ENCODE results near the gene RASAL2. TPM values are rescaled to one million over a fixed set of nuclear protein-coding genes. Genes with fewer than 3 reads are reported as not detected.
"Not testable (repeated sequence)": the region's sequence is repeated elsewhere in the genome, so short reads cannot be mapped to it uniquely, and the experiment has no call there.

The RASAL2 gene
- total RNA-seq, 4 donors from 2014 or later: 17.0 to 27.4 (median 20.2) TPM

- H3K9me3 ChIP-seq: no peaks in the 10 kb centered on the region
- H3K4me3 ChIP-seq: no peak overlapping the region
- H3K27ac ChIP-seq: no peak overlapping the region
- no peaks in the 10 kb centered on the region for H3K27me3 ChIP-seq
- no peaks in the 10 kb centered on the region for H3K36me3 ChIP-seq
- no peaks in the 10 kb centered on the region for H3K4me1 ChIP-seq
- TF ChIP-seq POLR2AphosphoS5 (IDR thresholded peaks at IDR 0.05): no peak
- no peak for TF ChIP-seq POLR2A (IDR thresholded peaks at IDR 0.05)
- no peak for TF ChIP-seq EP300 (IDR thresholded peaks at IDR 0.05)
- TF ChIP-seq, protein P1, sequence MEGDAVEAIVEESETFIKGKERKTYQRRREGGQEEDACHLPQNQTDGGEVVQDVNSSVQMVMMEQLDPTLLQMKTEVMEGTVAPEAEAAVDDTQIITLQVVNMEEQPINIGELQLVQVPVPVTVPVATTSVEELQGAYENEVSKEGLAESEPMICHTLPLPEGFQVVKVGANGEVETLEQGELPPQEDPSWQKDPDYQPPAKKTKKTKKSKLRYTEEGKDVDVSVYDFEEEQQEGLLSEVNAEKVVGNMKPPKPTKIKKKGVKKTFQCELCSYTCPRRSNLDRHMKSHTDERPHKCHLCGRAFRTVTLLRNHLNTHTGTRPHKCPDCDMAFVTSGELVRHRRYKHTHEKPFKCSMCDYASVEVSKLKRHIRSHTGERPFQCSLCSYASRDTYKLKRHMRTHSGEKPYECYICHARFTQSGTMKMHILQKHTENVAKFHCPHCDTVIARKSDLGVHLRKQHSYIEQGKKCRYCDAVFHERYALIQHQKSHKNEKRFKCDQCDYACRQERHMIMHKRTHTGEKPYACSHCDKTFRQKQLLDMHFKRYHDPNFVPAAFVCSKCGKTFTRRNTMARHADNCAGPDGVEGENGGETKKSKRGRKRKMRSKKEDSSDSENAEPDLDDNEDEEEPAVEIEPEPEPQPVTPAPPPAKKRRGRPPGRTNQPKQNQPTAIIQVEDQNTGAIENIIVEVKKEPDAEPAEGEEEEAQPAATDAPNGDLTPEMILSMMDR (IDR thresholded peaks at IDR 0.05): no peak
- no peak for ATAC-seq
Measured at GRCh38 chr1:178115260-178115659, 21.4 kb downstream of the RASAL2 start.

GRCh38 chr1:178118524-178118923 lies 24.6 kb downstream of the RASAL2 start:
- TF ChIP-seq POLR2A (IDR thresholded peaks at IDR 0.05) (no peak), EP300 (IDR thresholded peaks at IDR 0.05) (no peak), POLR2AphosphoS5 (IDR thresholded peaks at IDR 0.05) (no peak)
- TF ChIP-seq, protein P1 (IDR thresholded peaks at IDR 0.05): no peak
- H3K27me3 ChIP-seq: no peaks in the 10 kb centered on the region
- no peak overlapping the region for H3K27ac ChIP-seq
- no peaks in the 10 kb centered on the region for H3K4me1 ChIP-seq
- H3K36me3 ChIP-seq: no peaks in the 10 kb centered on the region
- no peak for ATAC-seq
- 90 to 100% methylated on average over 3 of the region's 4 CpGs for WGBS, 2 donors (ENCODE audit: low coverage in 1 of 2)
- no peaks in the 10 kb centered on the region for H3K9me3 ChIP-seq
- H3K4me3 ChIP-seq: no peak overlapping the region

DNA sequence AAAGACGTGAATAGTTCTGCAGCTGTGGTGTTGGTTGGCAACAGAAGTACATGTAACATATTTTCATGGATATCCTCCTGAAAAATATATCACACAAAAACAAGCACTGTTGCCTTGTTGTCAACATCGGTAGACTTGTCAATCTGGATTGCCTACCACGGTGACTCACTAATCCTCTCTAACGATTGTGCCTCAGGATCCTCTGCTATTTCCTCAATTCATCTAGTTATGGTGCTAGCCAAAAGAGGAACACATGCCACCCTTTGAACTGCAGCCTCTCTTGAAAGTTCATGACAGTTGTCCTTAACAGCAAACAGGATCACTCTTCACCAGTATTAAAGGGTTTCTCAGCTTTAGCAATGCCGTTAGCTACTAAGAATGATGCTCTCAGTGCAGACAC lies 25.7 kb downstream of the RASAL2 start:
- no peaks in the 10 kb centered on the region for H3K36me3 ChIP-seq
- H3K27ac ChIP-seq: no peak overlapping the region
- H3K9me3 ChIP-seq: no peaks in the 10 kb centered on the region
- TF ChIP-seq, protein P1 (IDR thresholded peaks at IDR 0.05): no peak
- TF ChIP-seq POLR2AphosphoS5 (IDR thresholded peaks at IDR 0.05) (no peak), EP300 (IDR thresholded peaks at IDR 0.05) (no peak), POLR2A (IDR thresholded peaks at IDR 0.05) (no peak)
- no peak for ATAC-seq
- 84 to 87% methylated on average over 5 of the region's 5 CpGs for WGBS, 2 donors (ENCODE audit: low coverage in 1 of 2)
- H3K27me3 ChIP-seq: no peaks in the 10 kb centered on the region
- H3K4me3 ChIP-seq: no peak overlapping the region
- H3K4me1 ChIP-seq: no peaks in the 10 kb centered on the region

DNA sequence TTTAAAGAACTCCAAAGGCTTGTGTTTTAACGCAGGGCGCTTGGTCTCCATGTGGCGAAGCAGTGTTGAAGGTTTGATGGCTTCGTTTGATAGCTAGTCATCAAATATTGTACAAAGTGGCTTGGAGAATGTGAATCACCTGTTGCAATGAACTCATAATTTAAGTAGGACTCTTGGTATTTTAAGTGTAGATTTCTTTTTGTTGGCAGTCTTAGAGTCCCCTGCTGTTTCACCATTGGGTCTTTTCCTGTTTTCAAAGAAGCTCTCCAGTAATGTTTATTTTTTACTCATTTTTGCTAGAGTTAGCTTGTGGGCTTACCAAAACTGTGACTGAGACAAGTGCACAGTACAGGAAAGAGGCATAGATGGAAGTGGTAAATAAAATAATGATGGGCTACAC lies 26.2 kb downstream of the RASAL2 start:
- H3K27ac ChIP-seq: no peak overlapping the region
- 93 to 97% methylated on average over 3 to 4 of the region's 4 CpGs for WGBS, 2 donors (ENCODE audit: low coverage in 1 of 2)
- H3K4me1 ChIP-seq: no peaks in the 10 kb centered on the region
- H3K9me3 ChIP-seq: no peaks in the 10 kb centered on the region
- no peak overlapping the region for H3K4me3 ChIP-seq
- no peaks in the 10 kb centered on the region for H3K27me3 ChIP-seq
- TF ChIP-seq, protein P1 (IDR thresholded peaks at IDR 0.05): no peak
- TF ChIP-seq POLR2A (IDR thresholded peaks at IDR 0.05) (no peak), EP300 (IDR thresholded peaks at IDR 0.05) (no peak), POLR2AphosphoS5 (IDR thresholded peaks at IDR 0.05) (no peak)
- H3K36me3 ChIP-seq: no peaks in the 10 kb centered on the region
- no peak for ATAC-seq

- H3K4me3 ChIP-seq, H3K9me3 ChIP-seq, H3K36me3 ChIP-seq, H3K27ac ChIP-seq, H3K27me3 ChIP-seq, H3K4me1 ChIP-seq, ATAC-seq: not testable (repeated sequence)
- 92 to 96% methylated on average over 4 to 5 of the region's 7 CpGs for WGBS, 2 donors (ENCODE audit: low coverage in 1 of 2)
Measured at GRCh38 chr1:178120520-178121052, 26.7 kb downstream of the RASAL2 start.
